Effector memory CD8-positive, alpha-beta T cell (primary cell): ENCODE measurements around the gene MSX2.

Experiments
- ATAC-seq: fragments of 150-1000 bp; cut with Tn5 transposase; replicated peaks from 2 replicates; pipeline ENCODE4 v1.10.0; 2021; ENCODE audit warnings: mild to moderate bottlenecking, moderate library complexity
- DNase-seq, 3 experiments: peaks; one replicate each; pipeline ENCODE4 v3.0.0; 2021
- H3K27ac Mint-ChIP-seq, 2 donors: one replicate each; pipeline ENCODE4 v1.8.0; 2022; ENCODE audit warnings: mild to moderate bottlenecking in 2 of 2, mixed read lengths in 2 of 2, moderate library complexity in 2 of 2
- H3K27me3 Mint-ChIP-seq, 2 donors: one replicate each; pipeline ENCODE4 v1.8.0; 2022; ENCODE audit warnings: mixed read lengths in 2 of 2
- H3K36me3 Mint-ChIP-seq: one replicate; pipeline ENCODE4 v1.8.0; 2022; ENCODE audit warnings: mild to moderate bottlenecking, moderate library complexity, mixed read lengths; ENCODE audit not compliant: insufficient read depth
- H3K4me1 Mint-ChIP-seq, 2 donors: one replicate each; pipeline ENCODE4 v1.8.0; 2022; ENCODE audit warnings: low read depth in 2 of 2, mixed read lengths in 2 of 2
- H3K4me3 Mint-ChIP-seq, 2 donors: one replicate each; pipeline ENCODE4 v1.8.0; 2022; ENCODE audit warnings: mild to moderate bottlenecking in 2 of 2, mixed read lengths in 2 of 2, moderate library complexity in 2 of 2
- H3K9me3 Mint-ChIP-seq, 2 donors: one replicate each; pipeline ENCODE4 v1.8.0; 2022; ENCODE audit warnings: mixed read lengths in 2 of 2

MSX2 gene

GRCh38 chr5:174721530-174722432 lies 2.6 kb upstream of the MSX2 start:
- H3K27me3 Mint-ChIP-seq: peaks cover 67 to 84% of the 10 kb centered on the region in 2 donors
- H3K27ac Mint-ChIP-seq: no peak overlapping the region
- H3K4me3 Mint-ChIP-seq: no peak overlapping the region
- ATAC-seq: no peak
- H3K36me3 Mint-ChIP-seq: no peaks in the 10 kb centered on the region
- DNase-seq: no peak
- peaks cover 0 to 3% of the 10 kb centered on the region in 2 donors for H3K9me3 Mint-ChIP-seq
- H3K4me1 Mint-ChIP-seq: peaks cover 2 to 4% of the 10 kb centered on the region in 2 donors

- H3K4me1 Mint-ChIP-seq: peaks cover 2 to 4% of the 10 kb centered on the region in 2 donors
- H3K27me3 Mint-ChIP-seq: peaks cover 70 to 89% of the 10 kb centered on the region in 2 donors
- no peak overlapping the region for H3K27ac Mint-ChIP-seq
- H3K9me3 Mint-ChIP-seq: peaks cover 0 to 3% of the 10 kb centered on the region in 2 donors
- DNase-seq (no peak), ATAC-seq (no peak)
- H3K36me3 Mint-ChIP-seq: no peaks in the 10 kb centered on the region
- H3K4me3 Mint-ChIP-seq: no peak overlapping the region
Measured at GRCh38 chr5:174722500-174722899, 1.9 kb upstream of the MSX2 start.

GRCh38 chr5:174723315-174723978 lies 935 bp upstream of the MSX2 start:
- no peaks in the 10 kb centered on the region for H3K36me3 Mint-ChIP-seq
- peaks cover 76 to 92% of the 10 kb centered on the region in 2 donors for H3K27me3 Mint-ChIP-seq
- peaks cover 0 to 3% of the 10 kb centered on the region in 2 donors for H3K9me3 Mint-ChIP-seq
- peaks cover 2 to 4% of the 10 kb centered on the region in 2 donors for H3K4me1 Mint-ChIP-seq
- peak overlapping the region in 1 of 2 donors; percentile 68 for H3K4me3 Mint-ChIP-seq
- DNase-seq (no peak), ATAC-seq (no peak)
- no peak overlapping the region for H3K27ac Mint-ChIP-seq

- H3K36me3 Mint-ChIP-seq: no peaks in the 10 kb centered on the region
- ATAC-seq (no peak), DNase-seq (no peak)
- H3K9me3 Mint-ChIP-seq: peaks cover 0 to 2% of the 10 kb centered on the region in 2 donors
- H3K4me3 Mint-ChIP-seq: peak overlapping the region in 1 of 2 donors; percentile 68
- no peak overlapping the region for H3K27ac Mint-ChIP-seq
- H3K4me1 Mint-ChIP-seq: peaks cover 2 to 4% of the 10 kb centered on the region in 2 donors
- peaks cover 75 to 92% of the 10 kb centered on the region in 2 donors for H3K27me3 Mint-ChIP-seq
Measured at GRCh38 chr5:174723979-174724483, 351 bp upstream of the MSX2 start.

- Mint-ChIP-seq H3K27ac (no peak overlapping the region), H3K36me3 (no peaks in the 10 kb centered on the region), H3K9me3 (peaks cover 0 to 2% of the 10 kb centered on the region in 2 donors), H3K27me3 (peaks cover 67 to 88% of the 10 kb centered on the region in 2 donors), H3K4me1 (peaks cover 2 to 4% of the 10 kb centered on the region in 2 donors), H3K4me3 (no peak overlapping the region)
- DNase-seq: no peak
- no peak for ATAC-seq
Measured at GRCh38 chr5:174725261-174725990, 1.0 kb downstream of the MSX2 start.

GRCh38 chr5:174725991-174726601 lies 1.7 kb downstream of the MSX2 start:
- peaks cover 2 to 4% of the 10 kb centered on the region in 2 donors for H3K4me1 Mint-ChIP-seq
- no peak overlapping the region for H3K27ac Mint-ChIP-seq
- DNase-seq (no peak), ATAC-seq (no peak)
- H3K27me3 Mint-ChIP-seq: peaks cover 71 to 91% of the 10 kb centered on the region in 2 donors
- no peak overlapping the region for H3K4me3 Mint-ChIP-seq
- peaks cover 0 to 2% of the 10 kb centered on the region in 2 donors for H3K9me3 Mint-ChIP-seq
- H3K36me3 Mint-ChIP-seq: no peaks in the 10 kb centered on the region

- H3K27ac Mint-ChIP-seq: no peak overlapping the region
- peaks cover 70 to 92% of the 10 kb centered on the region in 2 donors for H3K27me3 Mint-ChIP-seq
- no peaks in the 10 kb centered on the region for H3K36me3 Mint-ChIP-seq
- DNase-seq (no peak), ATAC-seq (no peak)
- H3K4me3 Mint-ChIP-seq: no peak overlapping the region
- H3K9me3 Mint-ChIP-seq: peaks cover 0 to 2% of the 10 kb centered on the region in 2 donors
- H3K4me1 Mint-ChIP-seq: peaks cover 2 to 4% of the 10 kb centered on the region in 2 donors
Measured at GRCh38 chr5:174726916-174727793, 2.8 kb downstream of the MSX2 start.

- no peak for DNase-seq
Measured at GRCh38 chr5:174727794-174728680, 3.7 kb downstream of the MSX2 start.

GRCh38 chr5:174729075-174729680 lies 4.8 kb downstream of the MSX2 start:
- ATAC-seq (no peak), DNase-seq (no peak)
- no peak overlapping the region for H3K27ac Mint-ChIP-seq
- peaks cover 69 to 92% of the 10 kb centered on the region in 2 donors for H3K27me3 Mint-ChIP-seq
- no peaks in the 10 kb centered on the region for H3K9me3 Mint-ChIP-seq
- H3K4me1 Mint-ChIP-seq: peaks cover 0 to under 1% of the 10 kb centered on the region in 2 donors
- H3K4me3 Mint-ChIP-seq: no peak overlapping the region
- H3K36me3 Mint-ChIP-seq: no peaks in the 10 kb centered on the region

More at GRCh38 chr5:174727794-174728680, 3.7 kb downstream of the MSX2 start:
- peaks cover 70 to 92% of the 10 kb centered on the region in 2 donors for H3K27me3 Mint-ChIP-seq
- peaks cover 2 to 4% of the 10 kb centered on the region in 2 donors for H3K4me1 Mint-ChIP-seq
- no peak overlapping the region for H3K4me3 Mint-ChIP-seq
- no peak overlapping the region for H3K27ac Mint-ChIP-seq
- peaks cover 0 to 2% of the 10 kb centered on the region in 2 donors for H3K9me3 Mint-ChIP-seq
- no peak for ATAC-seq
- H3K36me3 Mint-ChIP-seq: no peaks in the 10 kb centered on the region

GRCh38 chr5:174731214-174732035 lies 7.0 kb downstream of the MSX2 start:
- H3K4me3 Mint-ChIP-seq: no peak overlapping the region

More at GRCh38 chr5:174731214-174732035, 7.0 kb downstream of the MSX2 start:
- Mint-ChIP-seq H3K9me3 (peaks cover 3 to 6% of the 10 kb centered on the region in 2 donors), H3K4me1 (peaks cover 0 to 3% of the 10 kb centered on the region in 2 donors), H3K27ac (no peak overlapping the region), H3K27me3 (peaks cover 81 to 93% of the 10 kb centered on the region in 2 donors), H3K36me3 (no peaks in the 10 kb centered on the region)
- no peak for DNase-seq
- no peak for ATAC-seq
